K562 (cell line): Measurements from ENCODE around the gene PRSS12.

ENCODE experiments used
- ASH1L ChIP-seq: fragments of 450-650 bp; IDR thresholded peaks from 2 replicates; pipeline ENCODE4 v1.6.1; 2018; ENCODE audit warnings: borderline replicate concordance, mild to moderate bottlenecking, low read depth; ENCODE audit not compliant: partially characterized antibody
- CHD4 ChIP-seq: fragments of 200-600 bp; sonication (generic); IDR thresholded peaks from 3 replicates; pipeline ENCODE4 v1.6.1; 2012; ENCODE audit warnings: low read depth, mild to moderate bottlenecking, mixed read lengths, low read length, inconsistent platforms; ENCODE audit not compliant: insufficient read depth, insufficient replicate concordance, poor library complexity, severe bottlenecking
- CTCF ChIP-seq, 3 experiments: IDR thresholded peaks in 2 of 3; conservative IDR thresholded peaks in 1 of 3; 2 replicates each; pipeline ENCODE4 v1.5.1; 2011 to 2012; ENCODE audit warnings: low read length in 3 of 3, mild to moderate bottlenecking in 3 of 3, control low read depth in 2 of 3, improper control_type of control experiment in 1 of 3, inconsistent platforms in 1 of 3, low read depth in 1 of 3, mixed read lengths in 1 of 3, moderate library complexity in 1 of 3; ENCODE audit not compliant: insufficient read depth in 2 of 3
- FOXA1 ChIP-seq: fragments of 450-650 bp; IDR thresholded peaks from 2 replicates; pipeline ENCODE4 v1.6.1; 2016; ENCODE audit warnings: mild to moderate bottlenecking, borderline replicate concordance
- RNF219 ChIP-seq: fragments of 250-450 bp; sonication (Bioruptor Pico); IDR thresholded peaks from 2 replicates; pipeline ENCODE4 v1.5.0; 2022; ENCODE audit warnings: mild to moderate bottlenecking
- ZKSCAN1 ChIP-seq: fragments of 150-350 bp; IDR thresholded peaks from 2 replicates; pipeline ENCODE4 v1.6.1; 2016; ENCODE audit warnings: low read depth, low read length
- ZNF699 ChIP-seq: fragments of 250-450 bp; sonication (Bioruptor Pico); IDR thresholded peaks from 2 replicates; pipeline ENCODE4 v1.8.0; 2021; ENCODE audit warnings: mild to moderate bottlenecking, moderate library complexity; ENCODE audit not compliant: insufficient replicate concordance
- ZNF785 ChIP-seq: fragments of 250-450 bp; sonication (Bioruptor Pico); IDR thresholded peaks from 2 replicates; pipeline ENCODE4 v1.4.0; 2020; ENCODE audit warnings: mild to moderate bottlenecking

GRCh38 chr4:118235566-118236120, 117.2 kb downstream of the PRSS12 start:
- TF ChIP-seq ASH1L (no peak), RNF219 (CRISPR knock-in tag) (no peak), ZNF785 (CRISPR knock-in tag) (no peak), ZNF699 (no peak), CHD4 (no peak), FOXA1 (no peak), ZKSCAN1 (no peak), CTCF (IDR thresholded peaks at IDR 0.05 in 2 of 3, conservative IDR thresholded peaks at IDR 0.05 in 1 of 3; ENCODE audit: insufficient read depth in 2 of 3, low read depth in 1 of 3, low read length in 3 of 3) (no peak)
